OCI-LY7 (cell line): ENCODE results near the gene EBPL.

Experiments used
- EZH2phosphoT487 ChIP-seq: fragments of 200-600 bp; sonication (generic); IDR thresholded peaks from 2 replicates; pipeline ENCODE4 v1.6.1; 2018; ENCODE audit warnings: low read depth, borderline replicate concordance, mild to moderate bottlenecking, mixed run types, antibody characterized with exemption, low read length, moderate library complexity, mixed read lengths
- TF ChIP-seq, protein P1 (sequence below): fragments of 200-600 bp; sonication (generic); conservative IDR thresholded peaks from 2 replicates; pipeline ENCODE4 v1.5.1; 2014; ENCODE audit warnings: mild to moderate bottlenecking, antibody characterized with exemption, low read length, moderate library complexity, mixed read lengths

DNA sequence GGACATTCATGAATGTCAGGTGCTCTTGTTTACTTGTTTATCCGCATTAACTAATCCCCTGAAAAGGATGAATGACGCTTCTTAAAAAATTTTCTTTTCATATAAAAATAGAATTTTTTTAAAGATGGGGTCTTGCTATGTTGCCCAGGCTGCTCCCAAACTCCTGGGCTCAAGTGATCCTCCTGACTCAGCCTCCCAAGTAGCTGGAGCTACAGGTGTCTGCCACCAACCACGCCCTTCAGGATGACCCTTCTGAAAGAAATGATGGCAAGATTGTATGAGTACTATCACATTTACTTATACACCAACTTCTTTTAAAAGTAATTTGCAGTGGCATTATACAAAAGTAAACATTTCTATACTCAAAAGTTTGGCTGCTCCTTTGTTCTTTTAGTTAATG is 6.2 kb upstream of the EBPL start:
- TF ChIP-seq, protein P1, sequence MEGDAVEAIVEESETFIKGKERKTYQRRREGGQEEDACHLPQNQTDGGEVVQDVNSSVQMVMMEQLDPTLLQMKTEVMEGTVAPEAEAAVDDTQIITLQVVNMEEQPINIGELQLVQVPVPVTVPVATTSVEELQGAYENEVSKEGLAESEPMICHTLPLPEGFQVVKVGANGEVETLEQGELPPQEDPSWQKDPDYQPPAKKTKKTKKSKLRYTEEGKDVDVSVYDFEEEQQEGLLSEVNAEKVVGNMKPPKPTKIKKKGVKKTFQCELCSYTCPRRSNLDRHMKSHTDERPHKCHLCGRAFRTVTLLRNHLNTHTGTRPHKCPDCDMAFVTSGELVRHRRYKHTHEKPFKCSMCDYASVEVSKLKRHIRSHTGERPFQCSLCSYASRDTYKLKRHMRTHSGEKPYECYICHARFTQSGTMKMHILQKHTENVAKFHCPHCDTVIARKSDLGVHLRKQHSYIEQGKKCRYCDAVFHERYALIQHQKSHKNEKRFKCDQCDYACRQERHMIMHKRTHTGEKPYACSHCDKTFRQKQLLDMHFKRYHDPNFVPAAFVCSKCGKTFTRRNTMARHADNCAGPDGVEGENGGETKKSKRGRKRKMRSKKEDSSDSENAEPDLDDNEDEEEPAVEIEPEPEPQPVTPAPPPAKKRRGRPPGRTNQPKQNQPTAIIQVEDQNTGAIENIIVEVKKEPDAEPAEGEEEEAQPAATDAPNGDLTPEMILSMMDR, result no peak
- no peak for TF ChIP-seq EZH2phosphoT487
